Coronary artery (tissue), 2 donors: ENCODE results near the gene UST.
"Not testable (repeated sequence)": the region's sequence is repeated elsewhere in the genome, so short reads cannot be mapped to it uniquely, and the experiment has no call there.

ENCODE experiments used
- DNase-seq: peaks from one replicate; pipeline ENCODE4 v3.0.0-alpha.2; 2017; ENCODE audit warnings: low spot score
- H3K27ac ChIP-seq, 2 donors: fragments of 200-600 bp; sonication (generic); one replicate each; pipeline ENCODE4 v1.5.1; 2016 to 2019
- H3K4me3 ChIP-seq: fragments of 200-600 bp; sonication (generic); 2 replicates; pipeline ENCODE4 v1.5.1; 2016; ENCODE audit warnings: mild to moderate bottlenecking, moderate library complexity
- CTCF ChIP-seq: fragments of 200-600 bp; sonication (generic); IDR thresholded peaks from one replicate; pipeline ENCODE4 v1.5.1; 2019; ENCODE audit warnings: antibody characterized with exemption

The UST gene

GRCh38 chr6:148854096-148854495, 107.3 kb downstream of the UST start:
- TF ChIP-seq CTCF = no peak
- H3K27ac ChIP-seq = no peak overlapping the region
- no peak for DNase-seq
- H3K4me3 ChIP-seq = no peak overlapping the region

- no peak overlapping the region for H3K4me3 ChIP-seq
- DNase-seq = no peak
- no peak for TF ChIP-seq CTCF
- H3K27ac ChIP-seq = no peak overlapping the region
Measured at GRCh38 chr6:148854992-148855391, 108.2 kb downstream of the UST start.

- DNase-seq = no peak
- no peak overlapping the region for H3K27ac ChIP-seq
- no peak overlapping the region for H3K4me3 ChIP-seq
- no peak for TF ChIP-seq CTCF
Measured at GRCh38 chr6:148855744-148856143, 108.9 kb downstream of the UST start.

GRCh38 chr6:148857798-148858390, 111.1 kb downstream of the UST start:
- no peak for TF ChIP-seq CTCF

GRCh38 chr6:148864132-148864531, 117.3 kb downstream of the UST start:
- DNase-seq, H3K4me3 ChIP-seq, H3K27ac ChIP-seq: not testable (repeated sequence)

More at GRCh38 chr6:148857798-148858390, 111.1 kb downstream of the UST start:
- DNase-seq = no peak
- Histone ChIP-seq H3K27ac (no peak overlapping the region), H3K4me3 (no peak overlapping the region)

- H3K4me3 ChIP-seq = no peak overlapping the region
- no peak for TF ChIP-seq CTCF
- DNase-seq = no peak
- H3K27ac ChIP-seq = no peak overlapping the region
Measured at GRCh38 chr6:148864941-148865340, 118.1 kb downstream of the UST start.

GRCh38 chr6:148866657-148867268, 119.9 kb downstream of the UST start:
- no peak for DNase-seq
- no peak for TF ChIP-seq CTCF
- H3K4me3 ChIP-seq = no peak overlapping the region
- H3K27ac ChIP-seq = no peak overlapping the region
